ENCODE measurements around the gene ADA.

ADA gene

DNA sequence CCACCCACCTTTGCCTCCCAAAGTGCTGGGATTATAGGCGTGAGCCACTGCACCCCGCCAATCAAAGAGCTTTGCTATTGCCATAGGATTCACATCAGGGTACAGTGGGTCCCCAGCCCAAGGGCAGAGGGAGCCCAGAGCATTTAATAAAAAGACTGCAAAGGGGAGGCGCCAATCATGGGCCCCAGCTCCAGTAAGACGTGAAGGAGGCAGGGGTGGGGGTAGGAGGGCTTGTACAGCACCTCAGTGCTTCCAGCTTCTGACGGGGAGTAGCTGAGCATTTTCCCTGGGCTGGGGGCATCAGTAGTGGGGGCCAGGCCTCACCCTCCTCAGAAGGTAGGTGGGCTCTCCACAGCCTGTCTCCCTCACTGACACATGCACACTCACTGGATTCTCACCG, 1.5 kb downstream of the ADA start:
- TF ChIP-seq, protein P1, sequence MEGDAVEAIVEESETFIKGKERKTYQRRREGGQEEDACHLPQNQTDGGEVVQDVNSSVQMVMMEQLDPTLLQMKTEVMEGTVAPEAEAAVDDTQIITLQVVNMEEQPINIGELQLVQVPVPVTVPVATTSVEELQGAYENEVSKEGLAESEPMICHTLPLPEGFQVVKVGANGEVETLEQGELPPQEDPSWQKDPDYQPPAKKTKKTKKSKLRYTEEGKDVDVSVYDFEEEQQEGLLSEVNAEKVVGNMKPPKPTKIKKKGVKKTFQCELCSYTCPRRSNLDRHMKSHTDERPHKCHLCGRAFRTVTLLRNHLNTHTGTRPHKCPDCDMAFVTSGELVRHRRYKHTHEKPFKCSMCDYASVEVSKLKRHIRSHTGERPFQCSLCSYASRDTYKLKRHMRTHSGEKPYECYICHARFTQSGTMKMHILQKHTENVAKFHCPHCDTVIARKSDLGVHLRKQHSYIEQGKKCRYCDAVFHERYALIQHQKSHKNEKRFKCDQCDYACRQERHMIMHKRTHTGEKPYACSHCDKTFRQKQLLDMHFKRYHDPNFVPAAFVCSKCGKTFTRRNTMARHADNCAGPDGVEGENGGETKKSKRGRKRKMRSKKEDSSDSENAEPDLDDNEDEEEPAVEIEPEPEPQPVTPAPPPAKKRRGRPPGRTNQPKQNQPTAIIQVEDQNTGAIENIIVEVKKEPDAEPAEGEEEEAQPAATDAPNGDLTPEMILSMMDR (IDR thresholded peaks at IDR 0.05; ENCODE audit: insufficient read depth, low read depth, low read length, missing control alignments): no peak
- no peak for DNase-seq (ENCODE audit: low read depth)
- H3K4me3 ChIP-seq (ENCODE audit: low read length): no peak overlapping the region

DNA sequence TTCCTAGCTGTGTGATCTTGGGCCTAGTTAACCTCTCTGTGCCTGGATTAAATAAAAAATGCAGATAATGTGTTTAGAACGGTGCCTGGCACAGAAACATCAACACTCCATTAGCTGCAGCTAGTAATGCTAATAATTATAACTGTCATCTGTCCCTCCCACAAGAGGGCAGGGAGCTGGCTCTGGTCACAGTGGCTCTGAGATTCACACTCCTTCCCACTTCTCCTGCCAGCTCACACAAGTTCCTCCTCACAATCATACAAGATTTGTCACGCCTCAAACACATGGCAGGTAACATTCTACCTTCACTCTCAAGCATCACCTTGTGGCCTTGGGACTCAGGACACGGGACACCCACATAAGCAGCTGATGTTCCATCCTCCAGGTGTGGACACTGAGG, 2.4 kb downstream of the ADA start:
- no peak for DNase-seq (ENCODE audit: low read depth)
- TF ChIP-seq, protein P1 (IDR thresholded peaks at IDR 0.05; ENCODE audit: insufficient read depth, low read depth, low read length, missing control alignments): no peak
- H3K4me3 ChIP-seq (ENCODE audit: low read length): no peak overlapping the region

DNA sequence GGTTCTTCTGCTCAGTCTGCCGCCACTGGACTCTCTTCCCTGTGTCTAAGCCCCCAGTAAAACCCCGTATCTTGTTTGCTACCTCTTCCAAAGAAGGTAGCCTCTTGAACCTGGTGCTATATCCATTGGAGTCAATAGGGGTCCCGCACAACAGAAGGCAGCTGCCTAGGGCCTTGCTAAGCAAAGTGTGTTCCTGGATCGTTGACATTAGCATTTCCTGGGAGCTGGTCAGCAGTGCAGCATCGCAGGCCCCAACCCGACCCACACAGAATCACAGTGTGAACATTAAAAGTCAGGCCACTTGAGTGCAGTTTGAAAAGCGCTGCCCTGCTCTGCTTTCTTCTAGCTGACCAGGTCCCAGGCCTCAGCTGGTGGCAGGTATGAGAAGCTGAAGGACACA, 2.9 kb downstream of the ADA start:
- TF ChIP-seq, protein P1 (IDR thresholded peaks at IDR 0.05; ENCODE audit: insufficient read depth, low read depth, low read length, missing control alignments): no peak
- no peak for DNase-seq (ENCODE audit: low read depth)
- H3K4me3 ChIP-seq (ENCODE audit: low read length): no peak overlapping the region

DNA sequence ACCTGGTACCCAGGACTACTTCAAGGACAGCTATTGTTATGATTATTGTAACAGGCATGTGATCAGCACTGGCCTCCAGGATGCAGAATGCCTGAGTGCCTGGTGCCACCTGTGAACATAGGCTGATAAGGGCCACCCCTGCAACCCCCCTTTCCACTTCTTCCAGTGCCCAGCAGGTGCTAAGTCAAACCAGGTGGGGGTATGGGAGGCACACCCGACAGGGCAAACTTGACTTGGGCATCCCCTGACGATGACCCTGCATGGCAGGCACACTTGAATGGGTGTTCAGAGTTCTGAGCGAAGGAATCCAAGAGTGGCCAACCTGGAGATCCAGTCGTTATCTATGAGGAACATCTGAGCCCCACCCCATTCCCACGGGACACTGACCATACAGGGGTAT, 3.4 kb downstream of the ADA start:
- no peak overlapping the region for H3K4me3 ChIP-seq (ENCODE audit: low read length)
- TF ChIP-seq, protein P1 (IDR thresholded peaks at IDR 0.05; ENCODE audit: insufficient read depth, low read depth, low read length, missing control alignments): no peak
- DNase-seq (ENCODE audit: low read depth): no peak

DNA sequence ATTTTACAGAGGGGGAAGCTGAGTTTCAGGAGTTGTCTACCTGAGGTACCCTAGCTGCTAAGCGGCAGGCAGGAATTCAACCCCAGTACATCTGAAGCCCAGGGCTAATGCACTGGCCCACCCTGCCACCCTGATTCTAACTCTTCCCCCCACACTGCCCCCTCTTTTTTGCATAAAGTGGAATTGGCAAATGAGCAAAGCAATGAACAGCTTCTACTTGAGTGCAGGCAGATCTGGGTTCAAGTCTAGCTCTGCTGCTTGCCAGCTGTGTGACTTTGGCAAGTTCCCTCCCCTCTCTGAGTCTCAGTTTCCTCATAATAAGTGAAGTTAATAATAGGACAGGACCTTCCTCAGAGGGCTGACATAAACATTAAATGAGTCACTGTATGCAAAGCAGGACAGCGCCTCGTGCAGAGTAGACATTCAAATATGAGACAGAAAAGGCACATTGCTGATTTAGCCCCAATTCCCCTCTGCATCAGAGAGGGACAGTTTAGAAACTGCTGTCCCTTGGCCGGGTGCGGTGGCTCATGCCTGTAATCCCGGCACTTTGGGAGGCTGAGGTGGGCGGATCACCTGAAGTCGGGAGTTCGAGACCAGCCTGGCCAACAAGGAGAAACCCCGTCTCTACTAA, 4.7 kb downstream of the ADA start:
- H3K4me3 ChIP-seq (ENCODE audit: low read length): no peak overlapping the region
- TF ChIP-seq, protein P1 (IDR thresholded peaks at IDR 0.05; ENCODE audit: insufficient read depth, low read depth, low read length, missing control alignments): no peak
- peak; percentile 68 for DNase-seq (ENCODE audit: low read depth)

DNA sequence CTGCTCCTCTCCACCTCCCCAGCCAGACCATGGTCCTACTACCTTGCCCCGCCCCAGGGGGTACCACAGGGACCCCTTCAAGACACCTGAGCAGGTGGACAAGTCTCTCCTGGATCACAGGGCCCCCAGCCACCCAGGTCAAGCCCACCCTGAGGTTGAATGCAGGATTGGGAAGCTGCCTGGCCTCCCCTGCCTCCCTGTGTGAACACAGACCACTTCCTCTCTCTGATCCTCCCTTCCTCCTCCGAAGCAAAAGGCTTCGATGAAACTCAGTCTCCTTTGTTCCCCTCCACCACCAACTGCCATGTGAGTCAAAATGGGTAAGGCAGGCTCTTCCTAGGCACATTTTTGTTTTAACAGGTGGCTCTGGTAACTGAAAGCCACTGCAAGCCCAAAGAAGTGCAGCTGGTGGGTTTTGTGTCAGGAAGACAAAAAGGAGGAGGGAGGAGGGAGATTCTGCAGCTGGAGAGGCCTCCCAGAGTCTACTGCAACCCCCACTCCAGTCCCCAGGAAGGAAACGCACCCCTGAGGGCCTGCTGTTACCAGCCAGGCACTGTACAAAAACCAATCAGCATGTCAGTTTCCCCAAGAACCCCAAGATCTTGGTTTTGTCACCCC, 5.4 kb downstream of the ADA start:
- DNase-seq (ENCODE audit: low read depth): no peak
- no peak overlapping the region for H3K4me3 ChIP-seq (ENCODE audit: low read length)
- TF ChIP-seq, protein P1 (IDR thresholded peaks at IDR 0.05; ENCODE audit: insufficient read depth, low read depth, low read length, missing control alignments): no peak

DNA sequence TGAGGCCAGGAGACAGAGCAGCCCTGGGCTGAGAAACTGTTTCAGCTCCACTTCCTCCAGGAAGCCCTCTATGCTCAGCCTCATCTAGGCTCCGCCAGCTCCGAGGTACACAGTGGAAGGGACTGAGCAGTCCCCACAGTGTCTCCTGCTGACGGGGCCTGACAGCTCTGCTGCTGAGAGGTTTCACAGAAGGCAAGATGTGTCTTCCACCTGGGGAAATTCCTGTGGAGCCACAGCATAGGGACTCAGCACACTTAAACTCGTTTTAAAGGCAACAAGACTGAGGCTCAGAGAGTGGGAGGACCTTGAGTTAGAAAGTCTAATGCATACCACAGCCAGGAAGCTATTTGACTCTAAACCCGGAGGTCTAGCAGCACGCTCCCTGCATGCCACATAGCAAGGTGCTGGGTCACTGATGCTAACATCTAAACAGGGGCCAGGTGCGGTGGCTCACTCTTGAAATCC, 6.8 kb downstream of the ADA start:
- TF ChIP-seq, protein P1 (IDR thresholded peaks at IDR 0.05; ENCODE audit: insufficient read depth, low read depth, low read length, missing control alignments): no peak
- DNase-seq (ENCODE audit: low read depth): no peak
- H3K4me3 ChIP-seq (ENCODE audit: low read length): no peak overlapping the region

Measured in epithelial cell of esophagus (primary cell).